ENCODE measurements around the gene MED27. TPM values are rescaled to one million over a fixed set of nuclear protein-coding genes. Genes with fewer than 3 reads are reported as not detected.

MED27 gene
- total and polyA plus RNA-seq, 2 of the 8 experiments (the other 6 are each of a cell fraction or from before 2014, with no cell fraction given): 29.9 to 56.5 TPM

DNA sequence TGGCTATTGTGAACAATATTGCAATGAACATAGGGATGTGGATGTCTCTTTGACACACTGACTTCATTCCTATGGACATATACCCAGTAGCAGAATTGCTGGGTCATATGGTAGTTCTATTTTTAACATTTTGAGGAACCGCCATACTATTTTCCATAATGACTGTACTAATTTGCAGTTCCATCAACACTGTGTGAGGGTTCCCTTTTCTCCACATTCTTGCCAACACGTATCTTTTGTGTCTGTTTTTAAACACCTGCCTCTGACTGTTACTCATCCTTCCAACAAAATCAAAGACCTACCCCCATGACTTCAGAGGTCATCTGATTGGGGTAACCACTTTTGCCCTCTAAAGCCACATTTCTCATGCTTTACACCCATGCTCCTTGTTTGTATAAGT lies 133.5 kb downstream of the MED27 start (continued):
- TF ChIP-seq POLR2AphosphoS5 (IDR thresholded peaks at IDR 0.05; ENCODE audit: low read depth, low read length) (no peak), SP1 (IDR thresholded peaks at IDR 0.05; ENCODE audit: low read depth, low read length) (no peak), RAD21 (IDR thresholded peaks at IDR 0.05 in 1 of 2, conservative IDR thresholded peaks at IDR 0.05 in 1 of 2; ENCODE audit: low read depth in 2 of 2, low read length in 2 of 2) (no peak), CBX5 (IDR thresholded peaks at IDR 0.05; ENCODE audit: low read depth, low read length) (no peak), CTBP2 (IDR thresholded peaks at IDR 0.05; ENCODE audit: borderline replicate concordance, insufficient read depth, insufficient read length, low read length) (no peak), ASH2L (IDR thresholded peaks at IDR 0.05; ENCODE audit: low read length) (no peak)
- TF ChIP-seq, protein P1, sequence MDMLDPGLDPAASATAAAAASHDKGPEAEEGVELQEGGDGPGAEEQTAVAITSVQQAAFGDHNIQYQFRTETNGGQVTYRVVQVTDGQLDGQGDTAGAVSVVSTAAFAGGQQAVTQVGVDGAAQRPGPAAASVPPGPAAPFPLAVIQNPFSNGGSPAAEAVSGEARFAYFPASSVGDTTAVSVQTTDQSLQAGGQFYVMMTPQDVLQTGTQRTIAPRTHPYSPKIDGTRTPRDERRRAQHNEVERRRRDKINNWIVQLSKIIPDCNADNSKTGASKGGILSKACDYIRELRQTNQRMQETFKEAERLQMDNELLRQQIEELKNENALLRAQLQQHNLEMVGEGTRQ (IDR thresholded peaks at IDR 0.05; ENCODE audit: low read length): no peak
